GM19193 (cell line): ENCODE data around the gene TMCO4.

ENCODE experiments used
- POLR2A ChIP-seq: IDR thresholded peaks from 4 replicates; pipeline ENCODE4 v1.6.1; 2011; ENCODE audit not compliant: insufficient read depth, insufficient read length; ENCODE audit errors: extremely low read depth

TMCO4 gene

GRCh38 chr1:19769211-19769932 lies 30.3 kb downstream of the TMCO4 start:
- TF ChIP-seq POLR2A, result no peak

GRCh38 chr1:19768353-19769210 lies 31.1 kb downstream of the TMCO4 start:
- TF ChIP-seq POLR2A, result no peak

GRCh38 chr1:19765623-19766022 lies 34.1 kb downstream of the TMCO4 start:
- no peak for TF ChIP-seq POLR2A

- no peak for TF ChIP-seq POLR2A
These were observed 34.9 kb downstream of the TMCO4 start for GRCh38 chr1:19764848-19765247.

- no peak for TF ChIP-seq POLR2A
These were observed 37.4 kb downstream of the TMCO4 start for GRCh38 chr1:19762175-19762779.

GRCh38 chr1:19759740-19760089 lies 40.0 kb downstream of the TMCO4 start:
- no peak for TF ChIP-seq POLR2A

GRCh38 chr1:19758227-19758830 lies 41.4 kb downstream of the TMCO4 start:
- TF ChIP-seq POLR2A, result no peak

GRCh38 chr1:19757641-19758040 lies 42.1 kb downstream of the TMCO4 start:
- TF ChIP-seq POLR2A, result no peak

GRCh38 chr1:19756480-19756879 lies 43.2 kb downstream of the TMCO4 start:
- no peak for TF ChIP-seq POLR2A

- no peak for TF ChIP-seq POLR2A
These were observed 45.2 kb downstream of the TMCO4 start for GRCh38 chr1:19754482-19754881.

GRCh38 chr1:19752083-19752696 lies 47.5 kb downstream of the TMCO4 start:
- TF ChIP-seq POLR2A, result no peak

- TF ChIP-seq POLR2A, result no peak
These were observed 48.8 kb downstream of the TMCO4 start for GRCh38 chr1:19750882-19751276.

GRCh38 chr1:19750101-19750881 lies 49.4 kb downstream of the TMCO4 start:
- TF ChIP-seq POLR2A, result no peak

GRCh38 chr1:19749685-19750084 lies 50.0 kb downstream of the TMCO4 start:
- TF ChIP-seq POLR2A, result no peak
